HepG2 (cell line): ENCODE measurements around the gene SERPINE2. TPM values are rescaled to one million over a fixed set of nuclear protein-coding genes. Genes with fewer than 3 reads are reported as not detected.
A peak's percentile ranks its signal among the peaks of the same experiment; 100 is the strongest.

ENCODE experiments used
- FOXA1 ChIP-seq, 2 experiments: fragments of 450-650 bp in 1 of 2; sonication (generic) in 1 of 2; formaldehyde crosslinking in 1 of 2; IDR thresholded peaks; 2 replicates each; pipeline versions ENCODE4 v1.4.0 to v1.6.1; 2016 to 2020; ENCODE audit warnings: missing genetic modification reagents in 1 of 2
- GATAD2A ChIP-seq: IDR thresholded peaks from 2 replicates; pipeline ENCODE4 v1.6.1; 2016
- JUN ChIP-seq: sonication (generic); formaldehyde crosslinking; IDR thresholded peaks from 2 replicates; pipeline ENCODE4 v1.4.0; 2020; ENCODE audit warnings: mild to moderate bottlenecking, missing genetic modification reagents
- KDM2A ChIP-seq: sonication (generic); formaldehyde crosslinking; IDR thresholded peaks from 2 replicates; pipeline ENCODE4 v1.4.0; 2020; ENCODE audit warnings: low read depth, missing genetic modification reagents, borderline replicate concordance
- LCORL ChIP-seq, 2 experiments: fragments of 450-650 bp in 1 of 2; sonication (generic) in 1 of 2; formaldehyde crosslinking in 1 of 2; IDR thresholded peaks; 2 replicates each; pipeline versions ENCODE4 v1.5.0 to v1.6.1; 2017 to 2020; ENCODE audit warnings: antibody characterized with exemption in 1 of 2, missing genetic modification reagents in 1 of 2
- MAFK ChIP-seq, 2 experiments: IDR thresholded peaks in 1 of 2; conservative IDR thresholded peaks in 1 of 2; 2 replicates each; pipeline ENCODE4 v1.6.1; 2011; ENCODE audit warnings: improper control_type of control experiment in 2 of 2, low read length in 2 of 2
- NONO ChIP-seq, 2 experiments: fragments of 450-650 bp in 1 of 2; sonication (generic) in 1 of 2; formaldehyde crosslinking in 1 of 2; IDR thresholded peaks in 1 of 2; conservative IDR thresholded peaks in 1 of 2; 2 replicates each; pipeline versions ENCODE4 v1.6.1 to v1.8.0; 2017 to 2022; ENCODE audit warnings: mild to moderate bottlenecking in 1 of 2, missing genetic modification reagents in 1 of 2, moderate library complexity in 1 of 2
- SIX1 ChIP-seq: sonication (generic); formaldehyde crosslinking; IDR thresholded peaks from 2 replicates; pipeline ENCODE4 v1.4.0; 2020; ENCODE audit warnings: missing genetic modification reagents, borderline replicate concordance
- SIX4 ChIP-seq: sonication (generic); formaldehyde crosslinking; IDR thresholded peaks from 2 replicates; pipeline ENCODE4 v1.4.0; 2020; ENCODE audit warnings: missing genetic modification reagents
- SOX13 ChIP-seq, 3 experiments: fragments of 450-650 bp in 1 of 3; sonication (generic) in 1 of 3; formaldehyde crosslinking in 1 of 3; IDR thresholded peaks in 2 of 3; conservative IDR thresholded peaks in 1 of 3; 2 replicates each; pipeline versions ENCODE4 v1.5.0 to v1.6.1; 2016 to 2020; ENCODE audit warnings: antibody characterized with exemption in 1 of 3, mild to moderate bottlenecking in 1 of 3, missing compliant biosample characterization in 1 of 3, missing genetic modification reagents in 1 of 3, moderate library complexity in 1 of 3
- TBP ChIP-seq: sonication (generic); formaldehyde crosslinking; IDR thresholded peaks from 2 replicates; pipeline ENCODE4 v1.5.0; 2020; ENCODE audit warnings: missing genetic modification reagents
- ZNF614 ChIP-seq: IDR thresholded peaks from 2 replicates; pipeline ENCODE4 v1.6.1; 2018; ENCODE audit warnings: missing biosample characterization, missing genetic modification reagents, inconsistent platforms, borderline replicate concordance
- ZNF768 ChIP-seq: sonication (generic); formaldehyde crosslinking; IDR thresholded peaks from 2 replicates; pipeline ENCODE4 v1.4.0; 2020; ENCODE audit warnings: missing genetic modification reagents
- polyA plus RNA-seq, 8 experiments: library from polyadenylated mRNA; depleted of rRNA in 3 of 8; stranded (reverse) in 7 of 8; unstranded in 1 of 8; fragments of >200 nt; fragmentation: Illumina TruSeq in 4 of 8; extraction: Trizol in 4 of 8; gene quantifications; 2 replicates each; pipeline versions ENCODE4 v1.2.1 to v1.2.3, GENCODE V29; 2011 to 2016; ENCODE audit warnings: low read depth in 4 of 8, missing spikeins in 1 of 8, mixed read lengths in 1 of 8; ENCODE audit not compliant: insufficient read depth in 1 of 8
- total RNA-seq, 5 experiments: library from RNA; depleted of rRNA; stranded (reverse); fragments of >200 nt; fragmentation: Illumina TruSeq; extraction: Trizol; gene quantifications; 2 replicates each; pipeline ENCODE4 v1.2.3, GENCODE V29; 2016; ENCODE audit warnings: low read depth in 1 of 5
- TF ChIP-seq, protein P1 (sequence below): sonication (generic); formaldehyde crosslinking; IDR thresholded peaks from 2 replicates; pipeline ENCODE4 v1.5.1; 2020; ENCODE audit warnings: mild to moderate bottlenecking, missing genetic modification reagents, borderline replicate concordance
- TF ChIP-seq, protein P2 (sequence below): sonication (generic); formaldehyde crosslinking; IDR thresholded peaks from 2 replicates; pipeline ENCODE4 v1.5.0; 2020; ENCODE audit warnings: mild to moderate bottlenecking, missing genetic modification reagents, borderline replicate concordance
- TF ChIP-seq, protein P3 (sequence below): sonication (generic); formaldehyde crosslinking; IDR thresholded peaks from 2 replicates; pipeline ENCODE4 v1.9.0; 2021; ENCODE audit warnings: missing genetic modification reagents, mild to moderate bottlenecking, borderline replicate concordance

Gene SERPINE2
- total and polyA plus RNA-seq, 2 of the 13 experiments (the other 11 are each of a cell fraction or from before 2014, with no cell fraction given) = 7.9 to 18.1 TPM

DNA sequence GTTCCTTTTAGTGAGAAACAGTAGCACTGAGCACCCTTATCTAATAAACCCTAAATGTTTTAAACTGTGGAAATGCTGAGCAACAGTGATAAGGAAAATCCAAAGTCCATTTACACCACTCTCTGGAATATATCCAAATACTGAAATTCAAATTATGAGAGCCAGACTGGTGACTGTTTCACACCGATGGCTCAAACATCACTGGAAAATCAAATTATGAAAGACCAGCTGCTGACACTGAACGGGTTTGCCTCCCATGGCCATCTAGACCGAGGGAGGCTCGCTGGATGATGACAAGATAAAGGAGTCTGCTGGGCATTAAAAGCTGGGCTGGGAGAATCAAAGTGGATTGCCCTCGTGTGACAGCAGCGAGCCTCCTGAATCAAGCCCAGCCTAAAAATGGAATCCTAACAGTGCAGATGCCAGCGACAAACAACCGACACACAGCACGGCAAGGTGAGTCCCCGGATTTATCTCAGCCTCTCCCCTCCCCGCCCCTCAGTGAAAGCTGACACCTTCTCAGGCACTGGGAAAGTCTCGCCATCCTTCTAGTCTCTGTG is 30.3 kb downstream of the SERPINE2 start (continued):
- TF ChIP-seq, protein P1, sequence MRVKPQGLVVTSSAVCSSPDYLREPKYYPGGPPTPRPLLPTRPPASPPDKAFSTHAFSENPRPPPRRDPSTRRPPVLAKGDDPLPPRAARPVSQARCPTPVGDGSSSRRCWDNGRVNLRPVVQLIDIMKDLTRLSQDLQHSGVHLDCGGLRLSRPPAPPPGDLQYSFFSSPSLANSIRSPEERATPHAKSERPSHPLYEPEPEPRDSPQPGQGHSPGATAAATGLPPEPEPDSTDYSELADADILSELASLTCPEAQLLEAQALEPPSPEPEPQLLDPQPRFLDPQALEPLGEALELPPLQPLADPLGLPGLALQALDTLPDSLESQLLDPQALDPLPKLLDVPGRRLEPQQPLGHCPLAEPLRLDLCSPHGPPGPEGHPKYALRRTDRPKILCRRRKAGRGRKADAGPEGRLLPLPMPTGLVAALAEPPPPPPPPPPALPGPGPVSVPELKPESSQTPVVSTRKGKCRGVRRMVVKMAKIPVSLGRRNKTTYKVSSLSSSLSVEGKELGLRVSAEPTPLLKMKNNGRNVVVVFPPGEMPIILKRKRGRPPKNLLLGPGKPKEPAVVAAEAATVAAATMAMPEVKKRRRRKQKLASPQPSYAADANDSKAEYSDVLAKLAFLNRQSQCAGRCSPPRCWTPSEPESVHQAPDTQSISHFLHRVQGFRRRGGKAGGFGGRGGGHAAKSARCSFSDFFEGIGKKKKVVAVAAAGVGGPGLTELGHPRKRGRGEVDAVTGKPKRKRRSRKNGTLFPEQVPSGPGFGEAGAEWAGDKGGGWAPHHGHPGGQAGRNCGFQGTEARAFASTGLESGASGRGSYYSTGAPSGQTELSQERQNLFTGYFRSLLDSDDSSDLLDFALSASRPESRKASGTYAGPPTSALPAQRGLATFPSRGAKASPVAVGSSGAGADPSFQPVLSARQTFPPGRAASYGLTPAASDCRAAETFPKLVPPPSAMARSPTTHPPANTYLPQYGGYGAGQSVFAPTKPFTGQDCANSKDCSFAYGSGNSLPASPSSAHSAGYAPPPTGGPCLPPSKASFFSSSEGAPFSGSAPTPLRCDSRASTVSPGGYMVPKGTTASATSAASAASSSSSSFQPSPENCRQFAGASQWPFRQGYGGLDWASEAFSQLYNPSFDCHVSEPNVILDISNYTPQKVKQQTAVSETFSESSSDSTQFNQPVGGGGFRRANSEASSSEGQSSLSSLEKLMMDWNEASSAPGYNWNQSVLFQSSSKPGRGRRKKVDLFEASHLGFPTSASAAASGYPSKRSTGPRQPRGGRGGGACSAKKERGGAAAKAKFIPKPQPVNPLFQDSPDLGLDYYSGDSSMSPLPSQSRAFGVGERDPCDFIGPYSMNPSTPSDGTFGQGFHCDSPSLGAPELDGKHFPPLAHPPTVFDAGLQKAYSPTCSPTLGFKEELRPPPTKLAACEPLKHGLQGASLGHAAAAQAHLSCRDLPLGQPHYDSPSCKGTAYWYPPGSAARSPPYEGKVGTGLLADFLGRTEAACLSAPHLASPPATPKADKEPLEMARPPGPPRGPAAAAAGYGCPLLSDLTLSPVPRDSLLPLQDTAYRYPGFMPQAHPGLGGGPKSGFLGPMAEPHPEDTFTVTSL (CRISPR knock-in tag) = peak; percentile 58; the same call in 1 of the 2 replicates
- TF ChIP-seq, protein P2, sequence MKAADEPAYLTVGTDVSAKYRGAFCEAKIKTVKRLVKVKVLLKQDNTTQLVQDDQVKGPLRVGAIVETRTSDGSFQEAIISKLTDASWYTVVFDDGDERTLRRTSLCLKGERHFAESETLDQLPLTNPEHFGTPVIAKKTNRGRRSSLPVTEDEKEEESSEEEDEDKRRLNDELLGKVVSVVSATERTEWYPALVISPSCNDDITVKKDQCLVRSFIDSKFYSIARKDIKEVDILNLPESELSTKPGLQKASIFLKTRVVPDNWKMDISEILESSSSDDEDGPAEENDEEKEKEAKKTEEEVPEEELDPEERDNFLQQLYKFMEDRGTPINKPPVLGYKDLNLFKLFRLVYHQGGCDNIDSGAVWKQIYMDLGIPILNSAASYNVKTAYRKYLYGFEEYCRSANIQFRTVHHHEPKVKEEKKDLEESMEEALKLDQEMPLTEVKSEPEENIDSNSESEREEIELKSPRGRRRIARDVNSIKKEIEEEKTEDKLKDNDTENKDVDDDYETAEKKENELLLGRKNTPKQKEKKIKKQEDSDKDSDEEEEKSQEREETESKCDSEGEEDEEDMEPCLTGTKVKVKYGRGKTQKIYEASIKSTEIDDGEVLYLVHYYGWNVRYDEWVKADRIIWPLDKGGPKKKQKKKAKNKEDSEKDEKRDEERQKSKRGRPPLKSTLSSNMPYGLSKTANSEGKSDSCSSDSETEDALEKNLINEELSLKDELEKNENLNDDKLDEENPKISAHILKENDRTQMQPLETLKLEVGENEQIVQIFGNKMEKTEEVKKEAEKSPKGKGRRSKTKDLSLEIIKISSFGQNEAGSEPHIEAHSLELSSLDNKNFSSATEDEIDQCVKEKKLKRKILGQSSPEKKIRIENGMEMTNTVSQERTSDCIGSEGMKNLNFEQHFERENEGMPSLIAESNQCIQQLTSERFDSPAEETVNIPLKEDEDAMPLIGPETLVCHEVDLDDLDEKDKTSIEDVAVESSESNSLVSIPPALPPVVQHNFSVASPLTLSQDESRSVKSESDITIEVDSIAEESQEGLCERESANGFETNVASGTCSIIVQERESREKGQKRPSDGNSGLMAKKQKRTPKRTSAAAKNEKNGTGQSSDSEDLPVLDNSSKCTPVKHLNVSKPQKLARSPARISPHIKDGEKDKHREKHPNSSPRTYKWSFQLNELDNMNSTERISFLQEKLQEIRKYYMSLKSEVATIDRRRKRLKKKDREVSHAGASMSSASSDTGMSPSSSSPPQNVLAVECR (CRISPR knock-in tag) = 0 out of 2 replicates have a peak, but pooled peaks have one; percentile 20
- TF ChIP-seq SOX13 (IDR thresholded peaks at IDR 0.05) (no peak), SOX13 (CRISPR knock-in tag; conservative IDR thresholded peaks at IDR 0.05 in 1 of 2, IDR thresholded peaks at IDR 0.05 in 1 of 2) (0 out of 4 replicates have a peak, but pooled peaks of 1 of the 2 experiments have one; percentile 16), ZNF768 (CRISPR knock-in tag) (0 out of 2 replicates have a peak, but pooled peaks have one; percentile 13), MAFK (conservative IDR thresholded peaks at IDR 0.05 in 1 of 2, IDR thresholded peaks at IDR 0.05 in 1 of 2; ENCODE audit: low read length in 2 of 2) (peak in 1 of 2 experiments; percentile 0; a peak in 1 of 4 replicates), TBP (CRISPR knock-in tag) (no peak), GATAD2A (peak; percentile 47; the same call in 1 of the 2 replicates), ZNF614 (CRISPR knock-in tag) (0 out of 2 replicates have a peak, but pooled peaks have one; percentile 38), JUN (CRISPR knock-in tag) (0 out of 2 replicates have a peak, but pooled peaks have one; percentile 33), LCORL (IDR thresholded peaks at IDR 0.05) (no peak), LCORL (CRISPR knock-in tag; IDR thresholded peaks at IDR 0.05) (0 out of 2 replicates have a peak, but pooled peaks have one; percentile 39), KDM2A (CRISPR knock-in tag) (no peak), SIX1 (peak; percentile 19; the same call in 1 of the 2 replicates), FOXA1 (IDR thresholded peaks at IDR 0.05) (no peak), FOXA1 (CRISPR knock-in tag; IDR thresholded peaks at IDR 0.05) (no peak), SIX4 (CRISPR knock-in tag) (peak; percentile 56; the same call in 1 of the 2 replicates), NONO (IDR thresholded peaks at IDR 0.05) (no peak), NONO (CRISPR knock-in tag; conservative IDR thresholded peaks at IDR 0.05) (no peak)
- TF ChIP-seq, protein P3, sequence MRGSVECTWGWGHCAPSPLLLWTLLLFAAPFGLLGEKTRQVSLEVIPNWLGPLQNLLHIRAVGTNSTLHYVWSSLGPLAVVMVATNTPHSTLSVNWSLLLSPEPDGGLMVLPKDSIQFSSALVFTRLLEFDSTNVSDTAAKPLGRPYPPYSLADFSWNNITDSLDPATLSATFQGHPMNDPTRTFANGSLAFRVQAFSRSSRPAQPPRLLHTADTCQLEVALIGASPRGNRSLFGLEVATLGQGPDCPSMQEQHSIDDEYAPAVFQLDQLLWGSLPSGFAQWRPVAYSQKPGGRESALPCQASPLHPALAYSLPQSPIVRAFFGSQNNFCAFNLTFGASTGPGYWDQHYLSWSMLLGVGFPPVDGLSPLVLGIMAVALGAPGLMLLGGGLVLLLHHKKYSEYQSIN (CRISPR knock-in tag) = no peak
